Fibroblast of peridontal ligament (primary cell): Measurements from ENCODE around the gene GTPBP6.
"Not testable (repeated sequence)": the region's sequence is repeated elsewhere in the genome, so short reads cannot be mapped to it uniquely, and the experiment has no call there.

Experiments used
- DNase-seq: peaks from one replicate; pipeline ENCODE4 v3.0.0-alpha.2; 2010; ENCODE audit errors: extremely low read depth

GTPBP6 gene

DNA sequence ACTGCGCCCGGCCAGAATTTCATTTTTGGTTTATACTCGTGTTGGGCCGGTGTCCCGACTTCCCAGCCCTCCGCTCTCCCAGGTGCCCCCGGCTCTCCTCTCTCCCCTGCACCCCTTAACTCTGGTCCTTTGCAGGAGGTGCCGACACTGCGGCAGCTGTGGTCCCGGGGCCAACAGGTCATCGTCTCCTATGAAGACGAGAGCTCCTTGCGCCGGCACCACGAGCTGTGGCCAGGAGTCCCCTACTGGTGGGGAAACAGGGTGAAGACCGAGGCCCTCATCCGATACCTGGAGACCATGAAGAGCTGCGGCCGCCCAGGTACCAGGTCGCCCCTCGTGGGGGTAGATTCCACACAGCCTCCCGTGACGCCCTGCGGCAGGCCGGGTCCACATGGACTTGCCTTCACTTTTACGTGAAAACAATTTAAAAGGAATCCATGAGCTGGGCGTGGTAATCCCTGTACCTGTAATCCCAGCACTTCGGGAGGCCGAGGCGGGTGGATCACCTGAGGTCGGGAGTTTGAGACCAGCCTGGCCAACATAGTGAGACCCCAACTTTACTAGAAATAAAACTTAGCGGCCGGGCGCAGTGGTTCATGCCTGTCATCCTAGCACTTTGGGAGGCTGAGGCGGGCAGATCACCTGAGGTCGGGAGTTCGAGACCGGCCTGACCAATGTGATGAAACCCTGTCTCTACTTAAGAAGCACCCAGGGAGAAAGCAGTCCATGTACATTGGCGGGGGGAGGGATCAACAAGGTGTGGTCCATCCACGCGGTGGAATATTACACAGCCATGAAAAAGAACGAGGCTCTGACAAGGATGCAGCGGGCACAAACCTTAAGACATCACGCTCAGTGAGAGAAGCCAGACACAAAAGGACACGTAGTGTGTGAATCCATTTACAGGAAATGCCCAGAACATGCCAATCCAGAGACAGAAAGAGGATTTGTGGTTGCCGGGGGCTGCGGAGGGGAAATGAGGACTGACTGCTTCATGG lies 25.4 kb downstream of the GTPBP6 start:
- no peak for DNase-seq

DNA sequence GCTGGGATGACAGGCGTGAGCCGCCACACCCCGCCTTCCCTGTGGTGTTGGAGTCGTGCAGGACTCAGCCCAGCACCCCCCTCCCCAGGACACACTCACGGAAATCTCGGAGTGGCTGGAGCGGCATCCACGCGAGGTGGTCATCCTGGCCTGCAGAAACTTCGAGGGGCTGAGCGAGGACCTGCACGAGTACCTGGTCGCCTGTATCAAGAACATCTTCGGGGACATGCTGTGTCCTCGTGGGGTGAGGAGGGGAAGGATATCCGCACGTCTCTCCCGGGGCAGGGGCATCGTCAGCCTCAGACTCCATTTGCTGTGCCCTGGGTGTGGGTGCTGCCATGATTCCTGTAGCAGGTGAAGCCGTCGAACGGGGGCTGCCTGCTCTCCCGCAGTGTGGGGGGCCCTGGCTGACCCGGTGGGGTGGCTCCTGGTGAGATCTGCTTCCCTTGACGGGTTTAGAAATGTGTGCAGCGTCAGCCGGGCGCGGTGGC lies 27.1 kb downstream of the GTPBP6 start:
- DNase-seq, result no peak

DNA sequence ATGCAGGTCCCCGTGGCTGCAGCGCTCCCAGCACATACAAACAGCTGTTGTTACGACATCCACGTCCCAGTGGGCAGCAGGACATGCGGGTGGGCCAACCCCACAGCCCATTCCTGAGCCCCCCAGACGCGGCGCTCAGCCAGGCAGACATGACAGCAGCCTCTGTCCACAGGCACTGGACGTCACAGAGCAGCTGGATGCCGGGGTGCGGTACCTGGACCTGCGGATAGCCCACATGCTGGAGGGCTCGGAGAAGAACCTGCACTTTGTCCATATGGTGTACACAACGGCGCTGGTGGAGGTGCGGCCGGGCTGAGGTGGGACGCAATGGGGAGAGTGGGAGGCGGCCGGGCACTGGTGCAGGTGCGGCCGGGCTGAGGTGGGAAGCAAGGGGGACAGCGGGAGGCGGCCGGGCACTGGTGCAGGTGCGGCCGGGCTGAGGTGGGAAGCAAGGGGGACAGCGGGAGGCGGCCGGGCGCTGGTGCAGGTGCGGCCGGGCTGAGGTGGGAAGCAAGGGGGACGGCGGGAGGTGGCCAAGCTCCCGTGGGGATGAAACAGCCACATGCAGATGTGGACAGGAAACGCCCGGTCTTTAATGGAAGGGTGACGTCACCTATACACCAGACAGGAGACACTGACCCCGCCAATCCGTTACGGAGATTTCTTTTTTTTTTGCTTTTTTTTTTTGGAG lies 28.0 kb downstream of the GTPBP6 start:
- no peak for DNase-seq

DNA sequence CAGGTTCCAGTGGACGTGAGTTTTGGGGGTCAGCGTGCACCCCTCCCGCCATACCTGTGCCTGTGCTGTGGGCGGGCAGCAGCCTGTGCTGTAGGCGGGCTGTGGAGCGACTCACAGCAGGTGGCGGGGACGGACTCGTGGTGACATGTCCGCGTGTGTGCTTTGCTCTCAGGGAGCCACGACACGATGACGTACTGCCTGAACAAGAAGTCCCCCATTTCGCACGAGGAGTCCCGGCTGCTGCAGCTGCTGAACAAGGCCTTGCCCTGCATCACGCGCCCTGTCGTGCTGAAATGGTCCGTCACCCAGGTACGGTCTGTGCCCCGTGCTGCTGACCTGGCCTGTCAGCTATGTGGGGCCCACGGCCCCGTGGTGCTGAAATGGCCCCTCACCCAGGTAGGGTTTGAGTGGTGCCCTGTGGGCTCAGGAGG lies 30.0 kb downstream of the GTPBP6 start:
- no peak for DNase-seq

DNA sequence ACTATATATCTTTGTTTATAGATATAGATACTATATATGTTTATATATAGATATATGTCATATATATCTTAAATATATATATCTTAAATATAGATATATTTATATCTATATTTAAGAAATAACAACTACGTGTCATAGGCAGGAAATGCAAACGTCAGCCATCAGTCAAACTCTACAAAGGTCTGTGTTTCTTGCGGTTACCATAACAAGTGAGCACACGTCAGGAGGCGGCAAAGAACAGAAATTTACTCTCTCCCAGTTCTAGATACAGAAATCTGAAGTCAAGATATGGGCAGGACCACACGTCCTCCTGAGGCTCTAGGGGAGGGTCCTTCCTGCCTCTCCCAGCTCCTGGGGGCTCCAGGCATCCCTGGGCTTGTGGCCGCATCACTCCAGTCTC lies 30.9 kb downstream of the GTPBP6 start:
- no peak for DNase-seq

DNA sequence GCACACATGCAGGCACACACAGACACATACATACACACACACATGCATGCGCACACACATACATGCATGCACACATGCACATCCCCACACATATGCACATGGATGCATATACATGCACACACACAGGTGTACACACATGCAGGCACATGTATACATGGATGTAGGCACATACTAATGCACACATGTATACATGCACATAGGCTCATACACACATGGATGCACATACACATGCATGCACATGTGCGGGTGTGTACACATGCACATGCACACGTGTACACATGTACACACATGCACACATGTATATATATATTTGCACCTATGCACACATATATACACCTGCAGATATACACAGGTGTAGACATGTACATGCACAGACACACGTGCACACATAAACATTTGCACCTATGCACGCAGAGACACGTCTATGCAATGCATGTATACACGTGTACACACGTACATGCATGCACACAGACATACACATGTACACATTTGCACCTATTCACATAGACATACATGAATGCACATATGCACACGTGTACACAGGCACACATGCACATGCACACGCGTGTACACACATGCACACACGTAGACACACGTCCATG lies 33.4 kb downstream of the GTPBP6 start:
- DNase-seq, result no peak

DNA sequence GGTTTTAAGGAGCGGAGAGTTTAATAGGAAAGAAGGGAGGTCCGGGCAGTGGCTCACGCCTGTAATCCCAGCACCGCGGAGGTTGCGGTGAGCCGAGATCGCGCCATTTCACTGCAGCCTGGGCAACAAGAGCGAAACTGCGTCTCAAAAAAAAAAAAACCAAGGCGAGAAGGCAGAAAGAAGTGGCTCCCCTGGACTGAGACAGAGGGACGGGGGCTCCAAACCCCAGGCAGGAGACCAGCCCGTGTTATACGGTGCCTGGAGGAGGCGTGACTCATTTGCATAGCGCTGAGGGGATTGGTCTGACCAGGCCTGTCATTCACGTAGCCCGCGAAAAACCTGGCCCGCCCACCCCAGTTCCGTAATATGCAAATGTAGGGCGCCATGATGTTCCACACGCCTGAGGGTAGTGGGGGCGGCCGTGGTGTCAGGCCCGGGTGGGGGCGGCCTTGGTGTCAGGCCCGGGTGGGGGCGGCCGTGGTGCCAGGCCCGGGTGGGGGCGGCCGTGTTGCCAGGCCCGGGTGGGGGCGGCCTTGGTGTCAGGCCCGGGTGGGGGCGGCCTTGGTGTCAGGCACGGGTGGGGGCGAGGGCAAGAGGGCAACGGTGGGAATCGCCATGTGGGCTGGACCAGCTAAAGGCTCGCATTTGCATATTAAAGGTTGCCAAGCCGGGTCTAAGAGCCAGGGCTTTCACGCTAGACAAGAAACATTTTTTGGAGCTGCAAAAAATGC lies 35.3 kb downstream of the GTPBP6 start:
- peak; percentile 80 for DNase-seq

DNA sequence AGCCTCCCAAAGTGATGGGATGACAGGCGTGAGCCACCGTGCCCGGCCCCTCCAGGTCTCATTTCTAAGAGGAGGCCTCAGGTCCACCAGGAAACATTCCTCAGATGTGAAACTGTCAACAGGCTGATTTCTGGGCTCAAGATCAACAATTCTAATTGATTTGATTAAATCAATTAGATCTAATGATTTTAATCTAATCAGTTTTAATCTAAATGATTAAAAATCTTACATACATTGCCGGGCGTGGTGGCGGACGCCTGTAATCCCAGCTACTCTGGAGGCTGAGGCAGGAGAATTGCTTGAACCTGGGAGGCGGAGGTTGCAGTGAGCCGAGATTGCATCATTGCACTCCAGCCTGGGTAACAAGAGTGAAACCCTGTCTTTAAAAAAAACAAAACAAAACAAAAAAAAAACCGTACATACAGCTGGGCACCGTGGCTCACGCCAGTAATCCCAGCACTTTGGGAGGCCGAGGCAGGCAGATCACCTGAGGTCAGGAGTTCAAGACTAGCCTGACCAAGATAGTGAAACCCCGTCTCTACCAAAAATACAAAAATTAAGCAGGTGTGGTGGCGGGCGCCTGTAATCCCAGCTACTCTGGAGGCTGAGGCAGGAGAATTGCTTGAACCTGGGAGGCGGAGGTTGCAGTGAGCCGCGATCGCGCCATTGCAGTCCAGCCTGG lies 36.5 kb downstream of the GTPBP6 start:
- DNase-seq, result not testable (repeated sequence)

DNA sequence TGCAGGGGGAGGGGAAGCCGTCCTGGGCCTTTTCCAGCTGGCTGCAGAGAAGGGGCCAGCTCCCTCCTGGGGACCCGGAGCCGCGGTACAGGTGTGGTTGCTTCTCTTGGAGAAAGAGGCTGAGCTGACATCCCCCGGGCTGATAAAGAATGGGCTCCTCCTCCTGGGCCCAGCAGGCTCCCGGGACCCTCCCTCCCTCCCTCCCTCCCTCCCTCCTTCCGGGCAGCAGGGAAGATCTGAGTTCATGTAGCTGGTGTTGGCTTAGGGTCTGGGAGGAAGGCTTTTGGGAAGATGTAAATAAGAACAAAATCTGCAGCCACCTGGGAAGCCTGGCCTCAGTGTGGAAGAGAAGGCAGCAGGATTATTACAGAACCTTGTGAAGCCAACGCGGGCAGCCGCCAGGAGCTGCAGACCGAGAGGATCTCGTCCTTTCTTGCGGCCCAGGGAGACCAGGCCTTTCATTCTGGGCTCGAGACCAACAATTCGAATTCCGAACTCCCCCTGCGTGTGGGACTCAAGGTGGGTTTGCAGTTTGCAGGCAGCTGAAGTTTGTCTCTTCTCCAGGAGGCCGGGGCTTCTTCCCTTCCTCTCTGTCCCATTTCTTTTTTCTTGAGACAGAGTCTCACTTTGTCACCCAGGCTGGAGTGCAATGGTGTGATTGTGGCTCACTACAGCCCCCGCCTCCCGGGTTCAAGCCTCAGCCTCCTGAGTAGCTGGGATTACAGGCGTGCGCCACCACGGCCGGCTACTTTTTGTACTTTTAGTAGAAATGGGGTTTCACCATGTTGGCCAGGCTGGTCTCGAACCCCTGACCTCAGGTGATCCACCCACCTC lies 37.2 kb downstream of the GTPBP6 start, which contains the start of gene PLCXD1:
PLCXD1 (plus strand) TSS at position 216 of the 834 bp plus-strand sequence. CDS start 2,807 bp downstream, outside the sequence.
- peak; percentile 28 for DNase-seq

DNA sequence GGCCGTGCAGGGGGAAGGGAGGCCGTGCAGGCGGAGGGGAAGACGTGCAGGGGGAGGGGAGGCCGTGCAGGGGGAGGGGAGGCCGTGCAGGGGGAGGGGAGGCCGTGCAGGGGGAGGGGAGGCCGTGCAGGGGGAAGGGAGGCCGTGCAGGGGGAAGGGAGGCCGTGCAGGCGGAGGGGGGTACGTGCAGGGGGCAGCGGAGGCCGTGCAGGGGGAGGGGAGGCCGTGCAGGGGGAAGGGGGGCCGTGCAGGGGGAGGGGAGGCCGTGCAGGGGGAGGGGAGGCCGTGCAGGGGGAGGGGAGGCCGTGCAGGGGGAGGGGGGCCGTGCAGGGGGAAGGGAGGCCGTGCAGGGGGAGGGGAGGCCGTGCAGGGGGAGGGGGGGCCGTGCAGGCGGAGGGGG lies 37.9 kb downstream of the GTPBP6 start:
- DNase-seq, result not testable (repeated sequence)

DNA sequence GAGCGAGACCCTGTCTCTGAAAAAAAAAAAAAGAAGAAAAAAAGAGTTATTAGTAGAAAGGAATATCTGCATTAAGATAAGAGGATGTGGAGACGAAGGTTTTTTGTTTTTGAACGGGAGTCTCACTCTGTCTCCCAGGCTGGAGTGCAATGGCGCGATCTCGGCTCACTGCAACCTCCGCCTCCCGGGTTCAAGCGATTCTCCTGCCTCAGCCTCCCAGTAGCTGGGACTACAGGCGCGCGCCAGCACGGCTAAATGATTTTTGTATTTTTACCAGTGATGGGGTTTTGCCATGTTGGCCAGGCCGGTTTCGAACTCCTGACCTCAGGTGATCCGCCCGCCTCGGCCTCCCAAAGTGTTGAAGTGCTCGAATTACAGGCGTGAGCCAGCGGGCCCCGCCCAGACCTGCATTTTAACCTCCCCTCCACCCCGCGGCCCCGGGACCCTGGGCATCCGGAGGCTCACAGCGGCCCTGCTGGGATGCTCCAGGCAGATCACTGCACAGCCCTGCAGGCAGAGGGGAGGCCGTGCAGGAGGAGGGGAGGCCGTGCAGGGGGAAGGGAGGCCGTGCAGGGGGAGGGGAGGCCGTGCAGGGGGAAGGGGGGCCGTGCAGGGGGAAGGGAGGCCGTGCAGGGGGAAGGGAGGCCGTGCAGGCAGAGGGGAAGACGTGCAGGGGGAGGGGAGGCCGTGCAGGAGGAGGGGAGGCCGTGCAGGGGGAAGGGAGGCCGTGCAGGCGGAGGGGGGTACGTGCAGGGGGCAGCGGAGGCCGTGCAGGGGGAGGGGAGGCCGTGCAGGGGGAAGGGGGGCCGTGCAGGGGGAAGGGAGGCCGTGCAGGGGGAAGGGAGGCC lies 38.6 kb downstream of the GTPBP6 start:
- not testable (repeated sequence) for DNase-seq

DNA sequence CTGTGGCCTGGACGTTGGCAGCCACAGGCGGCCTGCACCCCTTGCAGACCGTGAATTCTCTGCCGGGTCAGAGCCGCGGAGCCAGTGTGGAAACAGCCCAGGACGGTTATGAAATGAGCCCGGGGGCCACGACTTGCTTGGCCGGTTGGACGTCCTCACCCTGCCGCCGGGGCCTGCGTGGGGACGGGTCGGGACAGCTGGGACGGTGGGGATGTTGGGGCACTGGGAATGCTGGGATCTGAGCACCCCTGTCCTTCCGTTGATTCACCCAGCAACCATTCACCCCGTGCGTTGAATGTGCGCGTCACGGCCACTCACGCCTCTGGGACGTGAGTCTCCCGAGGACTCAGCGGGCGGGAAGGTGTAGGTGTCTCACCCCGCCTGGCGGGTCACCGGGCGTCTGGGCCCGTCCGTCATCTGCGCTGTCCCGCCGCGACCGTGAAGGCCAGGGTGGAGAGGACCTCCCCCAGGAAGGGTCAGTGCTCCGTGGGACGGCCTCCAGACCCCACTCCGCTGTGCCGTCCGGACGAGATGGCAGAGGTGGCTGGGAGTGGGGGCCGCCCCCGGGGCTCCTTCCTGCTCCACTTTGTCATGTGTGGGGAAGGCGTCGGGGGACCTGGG lies 41.9 kb downstream of the GTPBP6 start:
- DNase-seq, result peak; percentile 37

DNA sequence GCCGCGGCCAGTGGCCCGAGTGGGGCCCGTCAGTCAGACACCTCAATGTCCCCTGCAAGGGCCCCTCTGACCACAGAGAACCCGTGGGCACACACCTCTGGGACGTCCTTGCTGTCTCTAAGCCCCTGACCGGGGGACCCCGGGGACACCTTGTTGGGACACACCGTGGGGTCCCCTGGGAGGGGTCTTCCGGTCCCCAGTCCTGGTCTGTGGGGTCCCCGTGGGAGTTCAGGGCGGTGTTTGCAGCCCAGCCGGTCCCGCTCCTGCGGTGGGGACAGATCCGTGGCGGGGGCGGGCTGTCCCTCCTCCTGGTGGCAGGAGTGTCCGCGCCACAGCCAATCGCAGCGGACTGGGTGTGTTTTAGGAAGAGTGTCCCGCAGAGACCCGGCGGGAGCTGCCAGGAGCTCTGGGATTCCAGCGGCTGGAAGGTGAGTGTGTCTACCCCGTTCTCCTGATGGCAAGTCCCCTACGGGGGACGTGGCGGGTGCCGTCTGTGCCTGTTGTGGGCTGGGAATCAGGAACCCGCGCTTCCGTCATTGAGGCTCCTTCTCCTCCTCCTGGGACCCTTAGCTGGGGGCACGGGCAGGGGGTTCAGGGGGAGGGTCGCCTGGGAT lies 42.5 kb downstream of the GTPBP6 start:
- peak; percentile 27 for DNase-seq

DNA sequence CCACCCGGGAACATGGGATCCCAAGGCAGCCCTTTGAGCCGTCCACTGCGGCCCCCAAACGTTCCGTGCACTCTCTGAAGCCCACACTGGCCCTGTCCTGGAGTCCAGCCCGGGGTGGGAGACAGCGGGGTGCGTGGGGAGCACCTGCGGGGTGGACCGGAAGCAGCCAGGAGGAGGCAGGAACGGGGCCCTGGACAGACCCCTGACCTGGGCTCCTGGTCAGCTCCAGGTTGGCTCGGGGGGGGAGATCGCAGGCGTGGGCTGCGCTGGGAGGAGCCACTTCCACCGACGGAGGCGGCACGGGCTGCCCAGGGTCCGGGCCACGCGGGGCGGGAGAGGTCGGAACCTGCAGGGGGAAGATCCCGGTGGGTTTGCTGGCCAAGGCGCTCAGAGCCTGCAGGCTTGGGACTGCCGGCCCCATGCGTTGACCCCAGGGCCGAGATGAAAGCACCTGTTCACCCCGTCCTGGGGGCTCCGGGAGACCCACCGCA lies 43.1 kb downstream of the GTPBP6 start:
- DNase-seq, result no peak

DNA sequence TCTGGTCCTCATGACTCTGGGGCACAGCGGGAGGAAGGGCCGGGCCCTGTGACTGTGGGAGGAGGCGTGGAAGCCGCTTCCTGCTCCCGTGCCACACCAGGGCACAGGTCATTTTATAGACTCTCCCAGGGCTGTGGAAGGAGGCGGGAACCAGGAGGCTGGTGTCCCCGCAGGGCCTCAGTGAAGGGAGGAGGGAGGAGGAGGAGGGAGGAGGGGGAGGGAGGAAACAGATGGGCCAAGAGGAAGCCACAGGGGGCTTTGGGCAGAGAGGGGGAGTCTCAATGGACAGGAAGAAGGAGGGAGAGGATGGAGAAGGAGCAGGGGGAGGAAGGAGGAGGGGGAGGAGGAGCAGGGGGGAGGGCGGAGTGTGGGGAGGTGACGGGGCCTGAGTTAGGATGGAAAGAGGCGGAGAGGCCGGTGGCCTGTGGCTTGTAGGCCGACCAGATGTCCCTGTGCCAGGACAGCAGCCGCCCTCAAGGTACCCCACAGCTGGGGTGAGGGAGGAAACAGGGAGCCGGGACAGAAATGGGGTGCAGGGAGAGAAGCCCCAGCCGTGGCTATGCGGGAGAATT lies 43.6 kb downstream of the GTPBP6 start:
- peak; percentile 9 for DNase-seq

DNA sequence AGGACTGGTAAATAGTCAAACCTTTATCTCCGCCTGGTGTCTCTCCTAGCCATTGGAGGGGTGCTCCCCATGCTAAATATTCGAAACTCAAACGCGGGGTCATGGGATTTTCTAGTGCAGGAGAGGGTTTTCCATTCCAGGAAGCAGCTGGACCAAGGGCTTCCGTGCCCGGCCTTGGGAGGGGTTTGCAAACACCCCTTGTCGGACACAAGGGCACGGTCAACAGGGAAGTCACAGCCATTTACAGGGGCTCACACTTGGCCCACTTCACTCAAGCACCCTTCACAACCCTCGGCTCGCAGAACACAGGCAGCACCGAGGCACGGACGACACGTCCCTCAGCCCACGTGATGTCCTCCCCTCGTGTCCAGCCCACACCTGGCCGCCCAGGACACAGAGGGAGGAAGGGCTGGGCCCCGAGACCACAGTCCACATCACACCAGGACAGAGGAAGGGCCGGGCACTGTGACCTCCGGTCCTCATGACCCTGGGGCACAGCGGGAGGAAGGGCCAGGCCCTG lies 47.7 kb downstream of the GTPBP6 start:
- DNase-seq, result no peak

DNA sequence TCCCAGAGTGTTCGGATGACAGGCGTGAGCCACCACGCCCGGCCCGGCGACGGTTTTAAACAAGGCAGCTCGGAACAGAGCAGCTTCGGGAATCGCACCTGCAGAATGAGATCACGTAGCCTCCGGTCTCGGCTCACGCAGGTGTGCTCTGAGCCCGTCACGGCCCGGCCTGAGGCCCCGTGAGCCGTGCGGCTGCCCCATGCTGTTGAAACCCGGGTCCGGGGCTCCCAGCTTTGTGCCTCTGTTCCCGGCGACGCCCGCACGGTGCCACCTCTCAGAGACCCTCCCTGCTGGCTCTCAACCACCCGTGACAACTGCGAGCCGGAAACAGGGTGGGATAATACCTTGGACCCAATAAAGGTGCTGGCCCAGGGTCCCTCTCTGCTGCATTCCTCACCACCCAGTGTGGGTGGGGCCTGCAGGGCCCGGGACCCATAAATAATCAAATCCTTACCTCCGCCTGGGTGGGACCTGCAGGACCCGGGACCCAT lies 50.8 kb downstream of the GTPBP6 start:
- DNase-seq, result no peak
